CD4-positive, CD25-positive, alpha-beta regulatory T cell (primary cell): ENCODE results near the gene TIMM17A. TPM values are rescaled to one million over a fixed set of nuclear protein-coding genes. Genes with fewer than 3 reads are reported as not detected.

ENCODE experiments used
- ATAC-seq, 2 donors: fragments of 150-1000 bp; cut with Tn5 transposase; one replicate each; pipeline ENCODE4 v1.10.0; 2021; ENCODE audit warnings: low read depth in 2 of 2, moderate number of reproducible peaks in 2 of 2, moderate library complexity in 1 of 2
- DNase-seq, 3 donors: peaks; one replicate each; pipeline versions ENCODE4 v3.0.0 to v3.0.0-alpha.2; 2012 to 2022; ENCODE audit warnings: mixed read lengths in 1 of 3
- H3K27ac ChIP-seq: one replicate; pipeline ENCODE4 v1.7.0; 2013; ENCODE audit warnings: mild to moderate bottlenecking, low read length; ENCODE audit not compliant: insufficient read depth, poor library complexity, severe bottlenecking
- H3K27me3 ChIP-seq: one replicate; pipeline ENCODE4 v1.7.0; 2013; ENCODE audit warnings: low read length; ENCODE audit not compliant: control insufficient read depth, insufficient read depth
- H3K36me3 ChIP-seq: one replicate; pipeline ENCODE4 v1.7.0; 2013; ENCODE audit warnings: mild to moderate bottlenecking, low read length, moderate library complexity; ENCODE audit not compliant: control insufficient read depth, insufficient read depth
- H3K4me1 ChIP-seq: 2 replicates; pipeline ENCODE4 v1.7.0; 2013; ENCODE audit warnings: mild to moderate bottlenecking, low read length; ENCODE audit not compliant: insufficient read depth, control insufficient read depth, poor library complexity, severe bottlenecking
- H3K4me3 ChIP-seq: one replicate; pipeline ENCODE4 v1.7.0; 2013; ENCODE audit warnings: low read depth, mild to moderate bottlenecking, low read length, moderate library complexity
- H3K9me3 ChIP-seq, 2 experiments: 1 replicate in 1 of 2; 2 replicates in 1 of 2; pipeline ENCODE4 v1.7.0; 2013; ENCODE audit warnings: low read length in 2 of 2, mild to moderate bottlenecking in 1 of 2, moderate library complexity in 1 of 2; ENCODE audit not compliant: control insufficient read depth in 2 of 2
- H3K27ac Mint-ChIP-seq, 3 donors: one replicate each; pipeline ENCODE4 v1.8.0; 2020 to 2022; ENCODE audit warnings: mild to moderate bottlenecking in 3 of 3, mixed read lengths in 3 of 3, moderate library complexity in 2 of 3
- H3K27me3 Mint-ChIP-seq: one replicate; pipeline ENCODE4 v1.8.0; 2022; ENCODE audit warnings: mild to moderate bottlenecking, mixed read lengths
- H3K36me3 Mint-ChIP-seq: one replicate; pipeline ENCODE4 v1.8.0; 2020; ENCODE audit warnings: mixed read lengths
- H3K4me1 Mint-ChIP-seq, 4 donors: one replicate each; pipeline ENCODE4 v1.8.0; 2020 to 2022; ENCODE audit warnings: mixed read lengths in 4 of 4, mild to moderate bottlenecking in 1 of 4
- H3K4me3 Mint-ChIP-seq, 4 donors: one replicate each; pipeline ENCODE4 v1.8.0; 2020 to 2022; ENCODE audit warnings: mild to moderate bottlenecking in 4 of 4, mixed read lengths in 4 of 4, moderate library complexity in 3 of 4
- H3K9me3 Mint-ChIP-seq, 7 donors: one replicate each; pipeline ENCODE4 v1.8.0; 2020 to 2022; ENCODE audit warnings: mixed read lengths in 7 of 7, mild to moderate bottlenecking in 3 of 7, moderate library complexity in 2 of 7
- polyA plus RNA-seq, 4 donors: library from polyadenylated mRNA; unstranded; fragments of 300-500 nt; fragmentation: Illumina TruSeq; gene quantifications; one replicate each; pipeline ENCODE4 v1.2.3, GENCODE V29; 2021
- total RNA-seq: library from RNA; stranded (reverse); gene quantifications from one replicate; pipeline ENCODE4 v1.2.3, GENCODE V29; 2022

The TIMM17A gene
- total and polyA plus RNA-seq, 5 donors from 2014 or later = 28.2 to 52.7 (median 37.0) TPM

DNA sequence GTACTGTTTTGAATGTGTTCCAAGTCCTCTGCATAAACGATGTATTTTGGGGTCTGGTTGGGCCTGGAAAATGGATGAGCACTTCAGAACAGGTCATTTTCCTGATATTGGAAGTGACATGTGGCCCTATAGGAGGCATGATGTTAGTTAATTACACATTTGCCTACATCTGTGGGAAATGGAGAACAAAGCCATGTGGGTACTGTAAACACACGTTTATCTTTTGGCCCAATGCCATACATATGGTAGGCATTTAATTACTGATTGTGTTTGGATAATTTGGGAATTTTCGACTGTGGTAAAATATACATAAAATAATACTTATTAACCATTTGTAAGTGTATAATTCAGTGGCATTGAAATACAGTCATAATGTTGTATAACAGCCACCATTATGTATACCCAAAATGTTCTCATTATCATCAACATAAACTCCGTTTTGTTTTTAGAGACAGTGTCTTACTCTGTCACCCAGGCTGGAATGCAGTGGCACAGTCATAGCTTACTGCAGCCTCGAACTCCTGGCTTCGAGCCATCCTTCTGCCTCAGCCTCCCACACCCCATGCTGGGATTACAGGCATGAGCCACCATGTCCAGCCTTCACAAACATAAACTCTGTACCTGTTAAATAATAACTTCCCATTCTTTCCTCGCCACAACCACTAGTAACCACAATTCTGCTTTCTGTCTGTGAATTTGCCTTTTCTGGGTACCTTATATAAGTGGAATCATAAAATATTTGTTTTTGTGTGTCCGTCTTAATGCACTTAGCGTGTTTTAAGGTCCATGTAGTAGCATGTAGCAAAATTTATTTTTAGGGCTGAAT is 15.2 kb downstream of the TIMM17A start:
- Mint-ChIP-seq H3K36me3 (peaks cover 23% of the 10 kb centered on the region), H3K27me3 (peaks cover 5% of the 10 kb centered on the region), H3K9me3 (no peaks in the 10 kb centered on the region), H3K4me3 (no peak overlapping the region), H3K27ac (no peak overlapping the region), H3K4me1 (peaks cover 0 to 6% (median 3%) of the 10 kb centered on the region in 4 donors)
- DNase-seq (no peak), ATAC-seq (no peak)
- no peaks in the 10 kb centered on the region for H3K4me1 ChIP-seq
- no peak overlapping the region for H3K27ac ChIP-seq
- no peaks in the 10 kb centered on the region for H3K27me3 ChIP-seq
- H3K9me3 ChIP-seq = no peaks in the 10 kb centered on the region
- no peak overlapping the region for H3K4me3 ChIP-seq
- peaks cover 43% of the 10 kb centered on the region for H3K36me3 ChIP-seq

DNA sequence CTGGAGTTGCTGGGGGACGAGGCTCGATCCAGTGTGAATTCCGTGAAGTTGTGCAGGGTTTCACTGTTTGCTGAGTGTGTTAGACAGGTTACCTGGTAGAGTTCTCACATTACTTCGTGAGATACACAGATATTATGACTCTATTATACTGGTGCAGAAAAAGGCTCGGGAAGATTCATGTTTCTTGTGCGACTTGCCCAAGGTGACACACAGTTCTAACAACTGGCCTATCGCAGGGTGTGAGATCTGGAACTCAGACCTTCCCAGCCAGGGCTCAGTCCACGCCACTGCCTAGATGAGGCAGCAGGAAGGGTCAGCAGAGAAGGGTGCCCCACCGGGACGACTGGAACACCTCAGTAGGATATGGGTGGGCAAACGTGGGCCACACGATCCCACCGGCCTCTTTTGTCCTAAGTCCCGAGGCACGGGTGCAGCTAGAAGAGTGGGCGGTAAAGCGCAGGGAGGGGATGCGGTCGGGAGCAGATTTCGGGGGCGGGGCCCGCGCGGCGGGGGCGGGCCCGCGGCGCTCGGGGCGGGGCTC is 26.8 kb downstream of the TIMM17A start:
- Histone ChIP-seq H3K36me3 (no peaks in the 10 kb centered on the region), H3K4me3 (peak overlapping the region; percentile 69), H3K27ac (peak overlapping the region; percentile 14), H3K9me3 (no peaks in the 10 kb centered on the region), H3K27me3 (no peaks in the 10 kb centered on the region), H3K4me1 (peaks cover 13% of the 10 kb centered on the region)
- Mint-ChIP-seq H3K4me3 (peak overlapping the region; percentile 94 to 99 (median 97)), H3K27ac (peak overlapping the region; percentile 94 to 99 (median 95)), H3K4me1 (peaks cover 12 to 31% (median 21%) of the 10 kb centered on the region in 4 donors), H3K36me3 (peaks cover 5% of the 10 kb centered on the region), H3K27me3 (peaks cover 10% of the 10 kb centered on the region), H3K9me3 (no peaks in the 10 kb centered on the region)
- DNase-seq (peak in 2 of 3 donors; percentile 43 to 67), ATAC-seq (peak; percentile 67 to 72)

DNA sequence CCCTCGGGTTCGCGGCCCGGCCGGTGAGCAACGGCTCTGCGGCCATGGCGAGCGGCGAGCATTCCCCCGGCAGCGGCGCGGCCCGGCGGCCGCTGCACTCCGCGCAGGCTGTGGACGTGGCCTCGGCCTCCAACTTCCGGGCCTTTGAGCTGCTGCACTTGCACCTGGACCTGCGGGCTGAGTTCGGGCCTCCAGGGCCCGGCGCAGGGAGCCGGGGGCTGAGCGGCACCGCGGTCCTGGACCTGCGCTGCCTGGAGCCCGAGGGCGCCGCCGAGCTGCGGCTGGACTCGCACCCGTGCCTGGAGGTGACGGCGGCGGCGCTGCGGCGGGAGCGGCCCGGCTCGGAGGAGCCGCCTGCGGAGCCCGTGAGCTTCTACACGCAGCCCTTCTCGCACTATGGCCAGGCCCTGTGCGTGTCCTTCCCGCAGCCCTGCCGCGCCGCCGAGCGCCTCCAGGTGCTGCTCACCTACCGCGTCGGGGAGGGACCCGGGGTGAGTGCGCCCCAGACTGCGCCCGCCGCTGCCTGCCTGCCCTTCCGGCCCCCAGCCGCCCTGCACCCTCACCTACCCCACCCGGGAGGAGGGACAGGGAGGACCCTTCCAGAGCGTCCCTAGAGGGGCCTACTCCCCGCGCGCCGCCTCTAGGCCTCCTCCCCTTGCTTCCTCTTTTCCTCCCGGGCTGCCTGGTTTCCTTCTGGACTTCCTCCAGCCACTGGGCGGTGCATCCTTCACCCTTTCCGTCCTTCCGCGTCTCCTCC is 27.5 kb downstream of the TIMM17A start, which contains the start of gene RNPEP:
TSS of gene RNPEP (plus strand) at position 26 of the 757 bp plus-strand sequence. CDS start at position 45, 19 bp downstream.
- Histone ChIP-seq H3K36me3 (no peaks in the 10 kb centered on the region), H3K4me1 (peaks cover 13% of the 10 kb centered on the region), H3K27ac (peak within 1 kb of the TSS; percentile 62), H3K4me3 (peak within 1 kb of the TSS; percentile 77), H3K27me3 (no peaks in the 10 kb centered on the region), H3K9me3 (no peaks in the 10 kb centered on the region)
- H3K9me3 Mint-ChIP-seq = no peaks in the 10 kb centered on the region
- peak within 1 kb of the TSS; percentile 95 to 99 (median 96) for H3K27ac Mint-ChIP-seq
- peak within 1 kb of the TSS; percentile 94 to 100 (median 98) for H3K4me3 Mint-ChIP-seq
- H3K36me3 Mint-ChIP-seq = peaks cover 5% of the 10 kb centered on the region
- peaks cover 6% of the 10 kb centered on the region for H3K27me3 Mint-ChIP-seq
- ATAC-seq (peak; percentile 82 to 84), DNase-seq (peak; percentile 46 to 72 (median 62))
- H3K4me1 Mint-ChIP-seq = peaks cover 12 to 31% (median 21%) of the 10 kb centered on the region in 4 donors

DNA sequence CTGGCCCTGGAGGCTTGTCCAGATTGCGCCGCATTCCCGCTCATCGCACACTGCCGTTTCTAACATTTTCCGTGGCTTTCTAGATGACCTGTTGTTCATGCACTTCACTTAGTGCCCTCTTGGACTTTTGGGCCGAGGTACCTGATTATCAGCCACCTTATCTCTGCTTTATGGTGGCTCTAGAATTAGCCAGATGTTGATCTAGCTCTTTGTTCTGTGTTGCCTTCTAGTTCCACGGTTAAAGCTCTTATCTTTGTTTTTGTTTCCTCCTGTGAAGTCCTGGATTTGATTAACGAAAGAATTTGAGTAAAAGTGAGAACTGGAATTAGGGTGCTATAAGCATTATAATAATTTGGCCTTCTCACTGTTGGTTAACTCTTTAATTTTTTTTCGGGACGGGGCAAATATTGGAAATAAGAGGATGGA is 28.1 kb downstream of the TIMM17A start:
- peak overlapping the region; percentile 77 for H3K4me3 ChIP-seq
- H3K9me3 ChIP-seq = no peaks in the 10 kb centered on the region
- H3K4me1 Mint-ChIP-seq = peaks cover 12 to 31% (median 21%) of the 10 kb centered on the region in 4 donors
- H3K9me3 Mint-ChIP-seq = no peaks in the 10 kb centered on the region
- H3K4me3 Mint-ChIP-seq = peak overlapping the region; percentile 84 to 100 (median 96)
- H3K27me3 Mint-ChIP-seq = peaks cover 6% of the 10 kb centered on the region
- H3K27me3 ChIP-seq = no peaks in the 10 kb centered on the region
- H3K27ac ChIP-seq = peak overlapping the region; percentile 62
- peaks cover 5% of the 10 kb centered on the region for H3K36me3 Mint-ChIP-seq
- H3K36me3 ChIP-seq = no peaks in the 10 kb centered on the region
- H3K4me1 ChIP-seq = peaks cover 13% of the 10 kb centered on the region
- DNase-seq (peak in 1 of 3 donors; percentile 28), ATAC-seq (no peak)
- peak overlapping the region; percentile 92 to 96 (median 94) for H3K27ac Mint-ChIP-seq

DNA sequence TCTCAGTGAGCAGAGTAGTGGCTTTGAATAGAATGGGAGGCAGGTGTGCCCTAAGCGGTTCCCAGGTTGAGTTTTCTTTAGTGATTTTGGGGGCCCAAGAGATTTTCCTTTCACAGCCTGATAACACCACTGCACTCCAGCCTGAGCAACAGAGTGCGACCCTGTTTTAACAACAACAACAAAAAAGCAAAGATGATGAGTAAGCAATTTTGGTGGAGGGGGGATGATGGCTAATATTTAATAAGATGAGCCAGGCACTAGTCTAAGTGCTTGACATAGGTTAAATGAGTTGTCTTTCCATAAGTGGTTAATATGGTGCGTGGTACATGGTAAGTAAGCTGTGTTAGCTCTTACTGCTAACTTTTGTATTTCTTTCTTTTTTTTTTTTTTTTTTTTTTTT is 29.1 kb downstream of the TIMM17A start:
- Mint-ChIP-seq H3K27me3 (peaks cover 6% of the 10 kb centered on the region), H3K4me1 (peaks cover 12 to 31% (median 21%) of the 10 kb centered on the region in 4 donors), H3K9me3 (no peaks in the 10 kb centered on the region), H3K27ac (peak overlapping the region in 1 of 3 donors; percentile 96), H3K4me3 (peak overlapping the region; percentile 28 to 97 (median 80)), H3K36me3 (peaks cover 11% of the 10 kb centered on the region)
- Histone ChIP-seq H3K27ac (no peak overlapping the region), H3K27me3 (no peaks in the 10 kb centered on the region), H3K9me3 (no peaks in the 10 kb centered on the region), H3K36me3 (peaks cover 9% of the 10 kb centered on the region), H3K4me1 (peaks cover 13% of the 10 kb centered on the region), H3K4me3 (no peak overlapping the region)
- ATAC-seq (no peak), DNase-seq (no peak)

DNA sequence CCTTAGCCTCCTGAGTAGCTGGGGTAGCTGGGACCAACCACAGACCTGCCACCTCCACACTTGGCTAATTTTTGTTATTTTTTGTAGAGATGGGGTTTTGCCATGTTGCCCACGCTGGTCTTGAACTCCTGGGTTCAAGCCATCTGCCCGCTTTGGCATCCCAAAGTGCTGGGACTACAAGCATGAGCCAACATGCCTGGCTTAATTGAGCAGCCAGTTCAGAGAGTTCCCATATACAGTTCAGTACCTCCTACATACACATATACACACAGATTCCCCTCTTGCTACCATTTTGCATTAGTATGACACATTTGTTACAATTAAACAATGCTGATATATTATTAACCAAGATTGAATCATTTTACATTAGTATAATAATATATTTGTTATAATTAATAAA is 30.1 kb downstream of the TIMM17A start:
- no peaks in the 10 kb centered on the region for H3K27me3 ChIP-seq
- peaks cover 13% of the 10 kb centered on the region for H3K4me1 ChIP-seq
- H3K4me3 Mint-ChIP-seq = peak overlapping the region in 2 of 4 donors; percentile 68 to 83
- peak overlapping the region in 1 of 3 donors; percentile 31 for H3K27ac Mint-ChIP-seq
- H3K27me3 Mint-ChIP-seq = peaks cover 6% of the 10 kb centered on the region
- no peaks in the 10 kb centered on the region for H3K9me3 Mint-ChIP-seq
- no peak overlapping the region for H3K27ac ChIP-seq
- DNase-seq (no peak), ATAC-seq (no peak)
- H3K4me1 Mint-ChIP-seq = peaks cover 12 to 31% (median 21%) of the 10 kb centered on the region in 4 donors
- no peaks in the 10 kb centered on the region for H3K9me3 ChIP-seq
- H3K36me3 ChIP-seq = peaks cover 17% of the 10 kb centered on the region
- peaks cover 19% of the 10 kb centered on the region for H3K36me3 Mint-ChIP-seq
- no peak overlapping the region for H3K4me3 ChIP-seq

DNA sequence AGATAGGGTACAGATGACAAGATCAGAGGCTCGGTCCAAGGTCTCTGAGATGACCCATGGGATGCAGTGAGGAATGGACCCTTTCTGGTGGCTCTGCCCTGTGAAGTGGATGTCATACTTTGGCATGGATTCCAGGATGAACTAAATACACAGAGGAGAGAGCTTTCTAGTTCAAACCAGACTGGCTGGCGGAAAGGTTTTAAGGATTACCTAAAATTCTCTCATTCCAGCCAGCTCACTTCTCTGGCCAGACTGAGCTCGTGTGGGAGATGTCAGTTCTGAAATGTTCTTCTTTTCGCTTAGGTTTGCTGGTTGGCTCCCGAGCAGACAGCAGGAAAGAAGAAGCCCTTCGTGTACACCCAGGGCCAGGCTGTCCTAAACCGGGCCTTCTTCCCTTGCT is 33.3 kb downstream of the TIMM17A start:
- H3K27ac Mint-ChIP-seq = no peak overlapping the region
- Histone ChIP-seq H3K9me3 (no peaks in the 10 kb centered on the region), H3K27me3 (no peaks in the 10 kb centered on the region), H3K36me3 (peaks cover 42% of the 10 kb centered on the region), H3K4me1 (peaks cover 2% of the 10 kb centered on the region), H3K27ac (no peak overlapping the region), H3K4me3 (no peak overlapping the region)
- H3K4me1 Mint-ChIP-seq = peaks cover 9 to 19% (median 11%) of the 10 kb centered on the region in 4 donors
- ATAC-seq = no peak
- H3K36me3 Mint-ChIP-seq = peaks cover 35% of the 10 kb centered on the region
- H3K27me3 Mint-ChIP-seq = no peaks in the 10 kb centered on the region
- H3K9me3 Mint-ChIP-seq = no peaks in the 10 kb centered on the region
- no peak overlapping the region for H3K4me3 Mint-ChIP-seq
- no peak for DNase-seq
